ENCODE measurements around the gene RASD2. TPM values are rescaled to one million over a fixed set of nuclear protein-coding genes. Genes with fewer than 3 reads are reported as not detected.

The RASD2 gene
- total and polyA plus RNA-seq, 10 of the 15 experiments (the other 5 are each of a cell fraction or from before 2014, with no cell fraction given), result 0.03 TPM; not detected in 9

DNA sequence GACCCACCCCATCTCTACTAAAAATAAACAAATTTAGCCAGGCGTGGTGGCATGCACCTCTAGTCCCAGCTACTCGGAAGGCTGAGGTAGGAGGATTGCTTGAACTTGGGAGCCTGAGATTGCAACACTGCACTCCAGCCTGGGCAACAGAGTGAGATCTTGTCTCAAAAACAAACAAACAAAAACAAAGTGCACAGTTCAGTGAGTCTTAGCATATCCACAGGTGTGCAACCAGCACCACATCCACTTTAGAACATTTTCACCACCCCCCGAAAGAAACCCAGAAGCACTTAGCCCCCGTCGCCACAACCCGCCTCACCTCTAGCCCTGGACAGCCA lies 49.1 kb downstream of the RASD2 start (continued):
- no peak for TF ChIP-seq CUX1 (IDR thresholded peaks at IDR 0.05; ENCODE audit: insufficient replicate concordance, low read depth, low read length)

DNA sequence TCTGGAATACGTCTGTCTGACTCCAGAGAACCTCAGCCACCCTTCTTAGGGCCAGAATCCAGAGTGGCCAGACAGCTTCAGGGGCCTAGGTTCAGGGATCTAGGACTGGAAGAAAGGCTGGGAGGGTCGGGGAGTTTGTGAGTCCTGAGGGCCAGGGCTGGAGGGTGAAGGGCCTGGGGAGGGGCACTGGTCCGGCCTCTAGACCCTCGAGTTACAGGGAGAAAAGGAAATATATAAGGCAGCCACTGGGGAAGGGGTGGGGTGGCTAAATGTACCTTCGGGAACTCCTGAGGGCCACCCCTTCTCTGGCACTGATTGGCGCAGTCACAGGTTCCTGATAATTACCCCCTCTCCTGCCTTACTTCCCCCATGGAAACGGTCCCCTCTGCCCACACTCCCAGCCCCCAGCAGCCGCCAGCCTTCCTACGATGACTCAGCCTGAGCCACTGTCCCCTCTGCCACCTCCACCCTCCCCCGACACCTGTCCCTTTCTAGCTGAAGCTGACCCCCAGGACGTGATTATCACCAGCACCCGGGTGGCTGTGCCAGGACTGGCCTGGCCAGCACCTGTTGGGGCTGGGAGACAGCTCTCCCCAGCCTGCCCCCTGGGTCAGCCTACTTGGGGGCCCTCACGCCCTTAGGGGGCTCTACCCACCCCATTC lies 50.1 kb downstream of the RASD2 start:
- no peaks in the 10 kb centered on the region for H3K9me3 ChIP-seq (replicated peaks; ENCODE audit: control insufficient read depth, insufficient read depth, low read length)
- POLR2A ChIA-PET, result no interaction called here
- SMC1A ChIA-PET (ENCODE audit: uncharacterized antibody, unreplicated experiment), result no interaction called here
- RAD21 ChIA-PET (ENCODE audit: unreplicated experiment), result no interaction called here
- no TSS peak for BruUV-seq (replicated peaks)
- DNase-seq (ENCODE audit: low read depth, low spot score), result no peak
- no peak overlapping the region for H3K27ac ChIP-seq (ENCODE audit: control insufficient read depth, insufficient read depth)
- H3K36me3 ChIP-seq (ENCODE audit: control insufficient read depth in 2 of 2, insufficient read depth in 2 of 2, low read length in 1 of 2), result no peaks in the 10 kb centered on the region
- no peaks in the 10 kb centered on the region for H4K20me1 ChIP-seq (ENCODE audit: control insufficient read depth, insufficient read depth)
- intact Hi-C loops (cut with micrococcal nuclease; ENCODE audit: unreplicated experiment) (no loop called here), in situ Hi-C loops (cut with MboI) (no loop called here)
- 6% methylated on average over 11 of the region's 13 CpGs for WGBS (ENCODE audit: insufficient coverage, insufficient replicate concordance, low lambda C conversion rate, missing lambda C conversion rate)
- no peak for FAIRE-seq
- CTCF ChIA-PET, result interaction anchor here (0.6 kb wide), 1 partner anchor 22 kb away, joined by 3 read pairs; no protein-coding TSS in a partner anchor
- peaks cover 5 to 6% of the 10 kb centered on the region in 2 experiments; a peak in 2 of 4 replicates for H3K27me3 ChIP-seq (replicated peaks in 1 of 2; ENCODE audit: control insufficient read depth in 2 of 2, insufficient read depth in 2 of 2, low read length in 1 of 2)
- H3K4me1 ChIP-seq (ENCODE audit: control insufficient read depth, insufficient read depth, low read length), result no peaks in the 10 kb centered on the region
- no peak overlapping the region for H3K4me3 ChIP-seq
- H3K4me2 ChIP-seq (ENCODE audit: control insufficient read depth, insufficient read depth), result no peak overlapping the region
- H2AFZ ChIP-seq (ENCODE audit: control insufficient read depth, low read depth, low read length), result no peak overlapping the region
- no peak overlapping the region for H3K9ac ChIP-seq (ENCODE audit: control insufficient read depth, insufficient read depth, low read length)
- ATAC-seq, result no peak
- no peaks in the 10 kb centered on the region for H3K79me2 ChIP-seq (ENCODE audit: control insufficient read depth, insufficient read depth, low read length)
- TF ChIP-seq NFIC (IDR thresholded peaks at IDR 0.05; ENCODE audit: low read depth, low read length), result no peak
- TF ChIP-seq STAT1 (conservative IDR thresholded peaks at IDR 0.05), result no peak
- no peak for TF ChIP-seq IRF4 (IDR thresholded peaks at IDR 0.05; ENCODE audit: low read depth, low read length)
- no peak for TF ChIP-seq POU2F2 (IDR thresholded peaks at IDR 0.05; ENCODE audit: borderline replicate concordance, low read depth, low read length)
- TF ChIP-seq, protein P1, sequence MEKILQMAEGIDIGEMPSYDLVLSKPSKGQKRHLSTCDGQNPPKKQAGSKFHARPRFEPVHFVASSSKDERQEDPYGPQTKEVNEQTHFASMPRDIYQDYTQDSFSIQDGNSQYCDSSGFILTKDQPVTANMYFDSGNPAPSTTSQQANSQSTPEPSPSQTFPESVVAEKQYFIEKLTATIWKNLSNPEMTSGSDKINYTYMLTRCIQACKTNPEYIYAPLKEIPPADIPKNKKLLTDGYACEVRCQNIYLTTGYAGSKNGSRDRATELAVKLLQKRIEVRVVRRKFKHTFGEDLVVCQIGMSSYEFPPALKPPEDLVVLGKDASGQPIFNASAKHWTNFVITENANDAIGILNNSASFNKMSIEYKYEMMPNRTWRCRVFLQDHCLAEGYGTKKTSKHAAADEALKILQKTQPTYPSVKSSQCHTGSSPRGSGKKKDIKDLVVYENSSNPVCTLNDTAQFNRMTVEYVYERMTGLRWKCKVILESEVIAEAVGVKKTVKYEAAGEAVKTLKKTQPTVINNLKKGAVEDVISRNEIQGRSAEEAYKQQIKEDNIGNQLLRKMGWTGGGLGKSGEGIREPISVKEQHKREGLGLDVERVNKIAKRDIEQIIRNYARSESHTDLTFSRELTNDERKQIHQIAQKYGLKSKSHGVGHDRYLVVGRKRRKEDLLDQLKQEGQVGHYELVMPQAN (conservative IDR thresholded peaks at IDR 0.05), result no peak
- no peak for TF ChIP-seq HDGF (IDR thresholded peaks at IDR 0.05)
- TF ChIP-seq MYC (IDR thresholded peaks at IDR 0.05; ENCODE audit: insufficient read depth, insufficient read length, insufficient replicate concordance, low read length, severe bottlenecking), result no peak
- TF ChIP-seq CTCF (IDR thresholded peaks at IDR 0.05 in 2 of 3, conservative IDR thresholded peaks at IDR 0.05 in 1 of 3; ENCODE audit: control insufficient read depth in 2 of 3, extremely low read depth in 1 of 3, insufficient read depth in 1 of 3, low read depth in 3 of 3, low read length in 3 of 3), result no peak
- no peak for TF ChIP-seq SP1 (IDR thresholded peaks at IDR 0.05; ENCODE audit: low read depth, low read length)
- no peak for TF ChIP-seq PML (IDR thresholded peaks at IDR 0.05; ENCODE audit: low read length)
- TF ChIP-seq MYB (IDR thresholded peaks at IDR 0.05; ENCODE audit: borderline replicate concordance, low read depth, low read length), result no peak
- no peak for TF ChIP-seq MEF2B (IDR thresholded peaks at IDR 0.05; ENCODE audit: partially characterized antibody, poor library complexity, severe bottlenecking)
- no peak for TF ChIP-seq BCL11A (IDR thresholded peaks at IDR 0.05; ENCODE audit: low read depth, low read length)

Data from GM12878 (cell line).